Globus pallidus (tissue), 1 donor: ENCODE results near the gene MET.

Source experiments
- DNase-seq: peaks from one replicate; pipeline ENCODE4 v3.0.0-alpha.2; 2015; ENCODE audit warnings: low spot score

The MET gene

DNA sequence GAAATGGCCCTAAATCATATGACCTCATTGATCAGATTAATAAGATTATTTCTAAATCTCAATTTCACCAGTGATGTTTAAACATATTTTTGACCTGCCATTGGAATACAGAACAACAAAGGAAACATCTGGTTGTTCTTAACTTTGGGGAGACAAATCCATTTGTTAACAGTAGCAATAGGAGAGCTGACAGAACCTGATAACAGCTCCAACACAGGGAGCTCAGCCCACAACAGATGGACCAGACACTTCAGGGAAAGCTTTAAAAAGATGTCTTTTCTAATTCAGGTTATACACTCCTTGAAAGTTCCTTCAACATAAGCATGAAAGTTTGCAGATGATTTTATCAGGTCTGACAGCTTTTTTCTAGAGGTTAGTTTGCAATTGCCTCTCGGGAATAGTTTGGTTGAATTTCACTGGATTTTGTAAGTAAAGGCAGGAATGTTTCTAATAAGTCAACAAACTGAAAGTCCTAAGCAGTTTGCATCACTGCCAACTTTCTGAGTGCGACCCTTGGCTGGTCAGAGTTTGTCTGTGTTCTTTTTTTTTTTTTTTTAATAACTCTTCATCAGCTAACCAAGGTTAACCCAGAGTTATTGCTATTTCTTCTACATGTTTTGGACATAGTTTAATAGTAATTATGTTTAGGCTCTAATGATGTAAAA, 6.5 kb upstream of the MET start:
- DNase-seq = no peak

DNA sequence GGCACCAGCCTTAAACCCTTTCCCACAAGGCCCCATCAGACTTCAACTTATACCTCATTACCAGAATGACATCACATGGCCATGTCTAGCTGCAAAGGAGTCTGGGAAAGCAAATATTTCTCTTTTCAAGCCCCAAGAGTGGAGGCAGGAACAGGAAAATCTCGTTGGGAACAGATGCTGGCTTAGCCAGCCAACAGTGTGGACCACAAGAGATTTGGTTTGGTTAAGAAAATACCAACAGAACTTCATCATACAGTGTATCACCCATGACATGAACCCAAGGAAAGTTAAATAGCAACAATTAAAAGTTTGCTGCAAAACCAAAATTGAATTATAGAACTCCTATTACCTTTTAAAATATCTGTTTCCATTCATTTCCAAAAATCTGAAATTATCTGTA, 2.2 kb upstream of the MET start:
- DNase-seq = no peak

DNA sequence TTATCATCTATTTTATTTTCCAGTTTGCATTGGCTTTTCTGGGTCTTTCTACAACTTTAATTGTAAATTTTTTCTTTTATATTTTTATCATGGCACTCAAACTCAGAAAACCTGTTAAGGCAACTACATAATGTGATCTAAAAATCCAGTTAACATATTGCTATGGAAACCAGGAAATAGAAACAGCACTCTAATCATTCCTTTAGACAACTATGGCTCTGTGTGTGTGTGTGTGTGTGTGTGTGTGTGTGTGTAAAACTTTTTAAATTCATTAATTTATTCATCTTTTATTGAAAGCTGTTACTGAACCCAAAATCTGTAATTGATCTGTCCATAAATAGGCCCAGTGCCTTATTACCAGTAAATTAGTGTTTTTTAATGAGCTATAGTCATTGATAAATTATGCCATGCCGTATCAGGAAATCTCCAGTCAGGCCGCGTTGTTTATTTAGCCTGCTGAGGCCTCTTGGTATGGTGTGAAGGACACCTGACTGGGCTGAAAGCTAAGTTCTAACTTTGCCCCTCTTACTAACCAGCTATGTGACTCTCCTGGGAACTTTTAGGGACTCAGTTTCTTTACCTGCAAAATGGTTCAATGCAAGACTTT, 1.5 kb upstream of the MET start:
- no peak for DNase-seq

DNA sequence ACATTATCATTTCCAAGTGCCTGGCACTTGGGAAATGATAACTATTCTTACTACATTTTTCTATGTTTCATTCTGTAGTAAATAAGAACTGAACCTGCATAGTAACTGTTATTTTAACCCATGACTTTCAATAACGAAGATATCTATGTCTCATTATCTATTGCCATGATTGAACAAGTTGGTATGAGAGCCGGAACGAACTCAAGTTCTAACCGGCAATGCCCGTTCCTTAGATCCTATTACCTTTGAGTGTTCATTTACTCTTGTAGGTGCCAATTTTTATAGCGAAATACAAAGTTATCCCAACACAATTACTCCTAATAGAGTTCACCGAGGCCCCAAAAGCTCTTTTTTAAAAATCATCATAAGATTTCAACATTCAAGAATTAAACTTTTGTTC, 885 bp upstream of the MET start:
- no peak for DNase-seq

DNA sequence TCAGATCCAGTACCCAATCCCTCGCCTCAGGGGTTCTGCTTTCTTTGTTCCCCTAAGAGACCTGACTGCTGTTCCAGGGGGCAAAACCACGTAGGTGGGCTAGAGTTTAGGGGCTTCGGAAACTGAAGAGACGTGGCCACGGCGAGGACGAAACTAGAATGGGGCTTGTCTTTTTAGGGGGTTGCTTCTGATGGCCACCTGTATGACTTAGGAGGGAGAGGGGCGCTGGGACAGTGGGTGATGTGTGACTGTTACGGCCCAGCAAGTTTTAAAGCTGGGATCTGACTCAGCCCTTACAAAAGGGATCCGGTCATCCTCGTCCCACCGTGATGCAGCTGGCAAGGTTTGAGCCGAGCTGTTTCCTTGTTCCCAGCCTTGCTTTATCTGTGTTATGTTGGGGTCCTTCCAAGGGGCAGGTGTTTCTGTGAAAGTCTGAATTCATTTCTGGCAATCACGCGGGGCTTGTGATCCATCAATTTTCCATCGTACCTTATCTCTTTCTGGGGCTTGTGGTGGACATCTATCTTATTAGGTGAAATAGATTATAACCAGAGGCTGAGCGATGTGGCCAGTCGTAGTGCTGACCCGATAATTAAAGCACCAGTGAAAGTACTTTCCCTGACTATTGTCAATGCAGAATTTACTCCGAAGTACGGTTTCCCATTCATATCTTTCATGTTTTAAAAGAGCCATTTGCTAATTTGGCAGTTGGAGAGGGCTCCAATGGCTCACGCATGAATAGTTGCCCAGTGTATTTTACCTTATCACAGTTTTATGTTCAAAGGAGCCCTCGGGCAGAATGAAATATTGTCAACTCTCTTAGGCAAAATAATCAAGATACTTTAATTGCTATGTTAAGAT, 830 bp downstream of the MET start:
- no peak for DNase-seq

DNA sequence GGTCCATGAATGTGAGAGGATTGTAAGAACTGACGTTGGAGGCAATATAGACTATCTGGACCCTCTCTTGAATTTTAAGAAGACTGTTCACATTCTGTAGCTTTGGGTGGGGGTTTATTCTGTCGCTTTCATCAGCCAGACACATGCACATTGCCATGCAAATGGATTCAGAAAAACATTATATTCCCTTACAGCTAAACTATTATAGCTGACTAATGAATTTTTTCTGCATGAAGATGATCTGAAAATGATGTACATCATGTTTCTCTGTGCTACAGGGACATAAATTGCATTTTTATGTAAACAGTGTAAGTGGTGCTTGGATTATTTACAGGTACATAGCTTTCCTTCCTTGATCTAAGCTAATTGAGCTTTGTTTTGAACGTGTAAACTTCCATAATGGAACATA, 1.5 kb downstream of the MET start:
- peak; percentile 3 for DNase-seq

DNA sequence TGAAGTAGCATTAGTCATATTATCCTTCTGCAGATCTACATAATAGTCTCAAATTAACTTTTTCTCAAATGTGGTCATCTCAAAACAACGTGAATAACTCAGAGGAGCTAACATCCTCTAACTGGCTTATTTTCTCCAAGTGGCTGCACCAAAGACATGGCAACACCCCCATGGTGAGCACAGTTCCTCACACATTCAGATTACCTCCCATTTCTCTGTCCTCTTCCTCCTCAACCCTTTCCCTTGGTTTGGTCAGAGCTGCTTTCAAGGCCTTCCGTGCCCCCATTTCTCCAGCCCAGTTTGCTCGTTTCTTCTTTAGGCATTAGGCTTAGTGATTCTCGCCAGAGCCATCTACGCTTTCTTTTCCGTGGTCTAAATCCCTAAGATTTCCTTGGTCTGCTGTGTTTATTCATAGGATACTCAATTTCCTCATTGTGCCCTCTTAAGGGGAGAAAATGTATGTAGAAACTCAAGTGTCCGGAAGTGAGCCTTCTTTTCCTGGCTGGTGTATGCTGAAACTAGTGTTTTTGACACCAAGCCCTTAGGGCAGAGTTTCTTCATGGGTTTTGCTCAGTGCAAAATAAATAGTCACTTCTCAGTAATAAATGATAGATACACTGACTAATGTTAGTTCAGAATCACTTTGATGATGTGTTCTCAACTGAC, 2.6 kb downstream of the MET start:
- no peak for DNase-seq

DNA sequence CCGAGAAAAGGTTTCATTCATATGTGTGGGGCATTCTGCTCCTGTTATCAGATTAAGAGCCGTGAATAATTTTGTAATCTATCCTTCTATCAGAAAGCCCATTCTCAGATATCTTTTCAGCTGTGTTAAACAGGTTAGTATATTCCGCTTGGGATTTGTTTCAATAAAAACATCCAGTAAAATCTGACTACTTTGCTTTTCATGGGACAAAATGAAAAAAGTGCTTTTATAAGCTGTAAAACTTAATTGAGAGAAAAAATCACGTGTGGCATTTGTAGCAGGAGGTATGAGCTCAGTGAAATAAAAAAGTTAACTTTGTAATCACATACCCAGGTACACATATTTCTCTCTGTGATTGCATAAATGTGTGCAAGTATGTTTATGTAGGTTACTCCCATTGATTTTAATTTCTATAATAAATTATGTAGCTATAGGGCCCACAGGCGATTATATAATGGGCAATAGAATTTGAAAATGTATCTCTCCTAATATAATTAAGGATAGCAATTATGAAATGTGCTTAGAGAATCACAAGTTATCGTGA, 3.9 kb downstream of the MET start:
- DNase-seq = no peak

DNA sequence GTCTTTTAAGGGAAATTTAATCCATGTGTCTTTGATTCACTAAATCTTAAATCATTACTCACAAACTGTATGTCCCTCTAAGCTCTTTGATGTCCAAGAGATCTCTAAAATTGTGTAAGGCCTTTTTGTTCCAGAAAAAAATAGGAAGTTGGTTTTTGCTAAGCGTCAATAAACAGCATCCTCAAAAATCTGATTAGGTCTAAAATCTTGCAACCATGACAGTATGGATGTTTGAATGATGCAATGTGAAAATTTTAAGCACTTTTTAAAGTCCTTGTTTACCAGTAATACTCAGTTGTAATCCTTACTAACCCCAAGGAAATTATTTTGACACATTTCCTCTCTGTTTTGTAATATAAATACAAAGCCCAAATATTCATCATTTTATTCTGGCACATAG, 6.8 kb downstream of the MET start:
- DNase-seq = no peak

DNA sequence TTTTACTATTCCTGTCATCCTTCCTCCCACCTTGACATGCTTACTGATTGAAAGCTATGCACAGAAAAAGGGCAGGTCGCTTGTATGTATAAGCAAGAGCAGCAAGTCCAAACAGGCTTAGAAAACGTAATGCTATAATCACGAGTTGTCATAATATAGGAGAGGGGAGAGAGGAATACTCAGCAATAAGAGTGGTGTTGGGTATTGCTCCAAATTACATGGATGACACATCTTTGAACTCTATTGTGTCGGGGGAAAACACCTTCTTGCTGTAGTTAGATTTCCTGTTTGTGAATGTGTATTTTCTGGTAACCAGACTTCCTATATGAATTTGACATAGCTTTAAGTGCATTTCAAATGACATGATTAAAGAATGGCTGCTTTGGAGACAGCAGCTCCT, 7.5 kb downstream of the MET start:
- no peak for DNase-seq

DNA sequence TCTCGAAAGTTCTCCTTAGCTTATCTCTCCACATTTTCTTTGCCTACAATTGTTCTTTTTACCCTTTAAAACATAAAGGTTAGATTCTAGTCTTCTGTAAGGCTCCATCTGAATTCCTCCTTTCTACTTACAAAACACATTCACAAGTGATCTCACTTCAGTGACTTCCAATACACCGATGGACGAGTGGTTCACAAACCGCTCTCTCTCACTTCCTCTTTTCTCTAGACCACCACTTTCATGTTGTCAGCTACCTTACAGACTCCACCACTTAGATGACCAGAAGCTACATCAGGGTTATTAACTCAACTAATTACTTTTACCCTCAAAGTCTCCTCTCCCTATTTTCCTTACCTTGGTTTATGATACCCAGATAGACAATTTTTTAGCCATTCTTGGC, 11.8 kb downstream of the MET start:
- no peak for DNase-seq

DNA sequence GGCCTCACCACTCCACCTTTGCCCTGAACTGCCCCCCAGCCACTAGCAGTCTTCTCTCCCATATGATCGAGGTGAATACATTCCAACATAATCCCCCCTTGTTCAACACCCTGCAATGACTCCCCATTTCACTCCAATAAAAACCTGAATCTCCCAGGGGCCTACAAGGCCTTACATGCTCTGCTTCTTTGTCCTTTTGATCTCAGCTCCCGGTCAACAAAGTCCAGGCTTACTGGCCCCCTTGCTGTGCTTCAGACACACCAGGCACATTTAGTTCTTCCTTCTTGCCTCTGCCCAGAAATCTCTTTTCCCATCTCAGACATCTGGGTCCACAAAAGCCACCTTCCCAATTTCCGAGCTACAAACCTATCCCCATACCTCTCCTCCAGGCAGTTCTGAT, 14.0 kb downstream of the MET start:
- no peak for DNase-seq

DNA sequence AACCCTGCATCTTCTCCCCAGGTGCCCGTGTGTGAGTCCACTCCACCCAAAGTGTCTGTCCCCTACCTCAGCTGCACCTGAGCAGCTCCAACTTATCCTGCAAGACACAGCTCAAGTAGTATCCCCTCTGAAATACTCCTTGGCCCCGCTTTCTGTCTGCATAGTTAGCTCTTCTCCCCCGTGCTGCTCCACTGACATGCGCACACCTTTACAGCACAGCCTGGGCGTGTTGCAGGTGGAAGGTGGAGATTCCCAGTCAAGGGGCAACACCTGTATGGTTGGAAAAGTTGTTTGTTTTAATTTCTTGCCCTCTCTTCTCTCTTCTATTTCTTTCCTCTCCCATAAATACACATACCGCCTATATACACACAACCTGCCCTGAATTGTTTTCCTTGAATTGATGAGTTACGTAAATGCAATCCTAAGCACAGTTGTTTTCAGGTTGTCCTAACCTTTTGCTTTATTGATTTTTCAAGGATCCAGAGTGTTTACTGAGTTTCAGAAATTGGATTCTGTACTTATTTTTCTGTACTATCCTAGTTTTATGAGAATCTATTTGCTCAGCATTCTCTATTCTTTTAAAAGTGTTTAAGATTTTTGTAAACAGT, 14.9 kb downstream of the MET start:
- DNase-seq = no peak

DNA sequence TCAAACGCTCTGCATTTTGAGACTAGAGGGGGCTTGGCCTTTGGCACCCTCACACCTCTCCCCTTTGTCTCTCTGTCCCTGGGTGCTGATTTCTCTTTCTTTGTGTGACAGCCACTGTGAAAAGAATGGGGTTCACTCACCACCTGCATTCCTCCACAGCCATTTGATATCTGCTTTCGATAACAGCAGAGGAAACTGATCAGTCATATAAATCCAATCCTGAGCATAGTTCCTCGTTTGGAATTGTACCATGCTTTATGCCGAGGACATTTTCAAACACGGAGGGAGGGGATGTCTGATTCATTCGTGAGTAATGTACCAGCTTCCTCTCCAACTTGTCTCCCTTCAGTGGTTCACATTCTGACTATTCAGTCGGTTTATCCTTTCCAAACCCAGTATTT, 15.8 kb downstream of the MET start:
- no peak for DNase-seq

DNA sequence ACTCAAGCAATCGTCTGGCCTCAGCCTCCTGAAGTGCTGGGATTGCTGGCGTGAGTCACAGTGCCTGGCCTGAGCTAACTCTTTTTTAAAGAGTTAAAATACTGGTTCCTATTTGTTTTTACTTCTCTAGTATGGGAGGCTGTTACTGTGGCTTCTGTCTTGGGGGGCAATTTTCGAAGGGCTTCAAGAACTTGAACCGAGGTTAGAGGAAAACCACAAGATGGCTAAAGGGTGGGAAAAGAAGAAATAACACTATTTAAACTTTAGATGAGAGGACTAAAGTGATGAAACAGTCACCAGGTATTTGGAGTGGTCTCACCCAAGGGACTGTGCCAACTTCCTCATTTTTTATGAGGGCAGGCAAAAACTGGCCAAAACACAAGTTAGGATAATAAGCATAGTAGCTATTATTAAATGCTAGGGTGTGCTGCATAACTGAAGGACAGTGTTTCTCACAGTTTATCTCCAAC, 17.8 kb downstream of the MET start:
- no peak for DNase-seq

DNA sequence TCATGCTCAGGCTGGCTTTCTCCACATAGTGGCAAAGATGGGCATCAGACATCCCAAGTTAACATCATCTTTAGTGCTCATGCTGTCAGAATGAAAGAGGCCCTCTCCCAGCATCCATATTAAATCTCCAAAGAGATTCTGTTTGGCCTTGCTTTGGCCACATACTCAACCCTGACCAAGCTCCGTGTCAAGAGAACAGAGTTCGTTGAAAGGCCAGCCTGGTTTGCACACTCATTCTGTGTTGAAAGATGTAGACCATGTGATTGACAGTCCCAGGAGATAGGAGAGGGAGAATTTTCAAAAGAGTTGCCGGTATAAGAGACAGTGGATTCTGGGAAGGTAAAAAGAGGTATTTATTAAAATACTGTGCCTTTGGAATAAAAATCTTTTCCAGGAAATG, 19.7 kb downstream of the MET start:
- DNase-seq = no peak

DNA sequence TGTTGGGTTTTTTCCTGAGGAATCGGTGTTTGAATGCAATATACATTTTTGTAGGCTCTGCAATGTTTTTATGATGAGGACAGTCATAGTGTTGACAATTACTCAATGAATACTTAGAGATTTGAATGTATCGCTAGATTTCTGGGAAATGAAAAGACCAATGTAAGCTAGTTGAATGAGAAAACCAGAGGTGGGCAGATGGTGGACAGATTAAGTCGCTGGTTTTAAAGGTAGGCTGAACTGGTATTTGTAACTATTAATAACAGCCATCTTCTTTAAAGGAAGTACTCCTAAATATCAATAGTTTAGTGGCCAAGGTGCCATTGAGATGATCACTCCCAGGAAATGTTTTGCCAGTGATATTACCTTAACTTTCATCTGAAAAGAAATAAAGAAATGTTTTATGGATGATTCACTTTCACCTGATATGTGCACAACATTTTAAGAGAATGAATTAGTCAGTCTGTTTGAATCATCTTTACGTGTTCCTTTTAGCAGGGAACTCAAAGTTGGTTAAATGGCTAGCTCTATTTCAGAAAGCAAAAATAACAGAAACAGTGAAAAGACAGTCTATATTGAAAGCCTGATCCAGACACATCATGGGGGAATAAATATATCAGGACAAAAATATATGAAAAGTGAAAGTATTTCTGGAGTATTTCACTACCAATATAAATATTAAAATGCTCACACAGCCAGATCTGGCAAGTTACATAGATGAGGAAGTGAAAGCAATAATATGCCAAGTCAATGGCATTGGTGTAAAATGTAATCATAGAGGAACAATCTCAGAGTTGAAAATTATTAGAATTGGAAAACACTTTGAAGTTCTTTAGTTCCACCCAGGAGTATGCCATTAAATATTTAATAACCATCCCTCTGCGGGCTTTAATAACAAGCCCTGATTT, 20.7 kb downstream of the MET start:
- no peak for DNase-seq

DNA sequence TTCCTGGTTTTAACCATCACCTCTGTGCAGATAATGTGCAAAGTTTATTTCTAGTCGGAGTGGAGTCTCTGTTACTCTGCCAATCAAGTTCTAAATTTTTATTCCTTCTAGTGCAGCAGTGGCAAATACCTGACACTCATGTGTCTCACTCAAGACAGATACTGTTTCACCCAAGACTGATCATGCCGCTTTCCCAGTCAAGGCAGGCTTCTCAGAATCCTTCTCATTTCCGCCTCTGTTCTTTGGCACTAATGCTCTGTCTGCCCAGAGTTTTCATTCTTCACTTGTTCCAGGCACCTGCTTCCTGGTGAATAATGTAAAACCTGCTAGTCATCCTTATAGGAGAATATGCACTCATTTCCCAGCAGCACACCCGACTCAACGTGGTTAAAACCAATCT, 24.7 kb downstream of the MET start:
- no peak for DNase-seq

DNA sequence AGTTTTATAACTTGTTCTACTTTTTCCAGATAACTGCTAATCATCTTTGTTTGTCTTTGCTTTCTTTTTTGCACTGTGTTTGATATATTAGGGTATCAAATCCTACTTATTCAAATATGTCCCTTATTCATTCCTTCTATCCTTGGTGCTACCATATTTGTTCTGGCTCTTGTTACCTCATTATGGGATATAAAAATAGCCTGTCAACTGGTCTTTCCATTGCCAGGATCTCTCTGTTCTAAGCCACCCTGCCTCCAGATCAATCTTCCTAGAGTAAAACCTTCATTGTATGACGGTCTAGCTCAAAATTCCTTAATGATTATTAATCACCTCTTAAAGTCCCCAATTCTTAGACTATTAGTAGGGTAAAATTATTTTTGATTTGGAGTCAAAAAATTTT, 25.2 kb downstream of the MET start:
- DNase-seq = no peak

DNA sequence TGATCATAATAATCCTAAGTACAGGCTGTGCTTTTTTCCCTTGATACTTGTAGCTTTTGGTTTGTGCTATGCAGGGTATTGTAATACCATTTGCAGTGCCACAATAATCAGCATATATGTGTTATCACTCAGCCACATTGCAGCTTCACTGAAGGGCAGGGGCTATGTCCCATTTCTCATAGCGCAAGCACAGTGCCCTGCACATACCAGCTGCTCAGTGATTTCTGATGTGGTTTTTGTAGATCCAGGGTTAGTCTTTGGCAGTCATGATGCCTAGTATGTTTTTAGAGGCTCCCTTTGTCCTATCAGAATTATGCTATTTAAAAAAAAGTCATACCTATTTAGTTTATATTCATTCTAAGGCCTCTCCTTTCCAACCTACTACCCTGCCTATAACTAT, 25.8 kb downstream of the MET start:
- DNase-seq = no peak

DNA sequence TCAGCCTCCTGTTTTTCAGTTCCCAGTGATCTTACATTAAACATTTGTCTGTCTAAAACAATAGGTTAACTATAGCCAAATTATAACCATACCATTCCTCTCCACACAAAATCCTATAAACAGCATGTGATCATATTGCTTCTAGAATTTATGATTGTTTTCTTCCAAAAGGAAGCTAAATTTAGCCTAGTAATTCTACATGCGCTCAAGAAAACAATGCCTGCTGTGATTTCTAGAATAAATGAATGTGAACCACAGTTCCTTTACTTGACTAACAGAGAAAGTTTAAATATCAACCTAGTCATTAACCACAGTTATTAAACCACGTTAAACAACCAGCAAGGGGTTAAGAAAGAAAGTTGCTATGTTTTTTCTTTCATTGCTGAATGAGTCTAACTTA, 26.4 kb downstream of the MET start:
- no peak for DNase-seq
